ENCODE results near the gene DNAJC18. TPM values are rescaled to one million over a fixed set of nuclear protein-coding genes. Genes with fewer than 3 reads are reported as not detected.

Gene DNAJC18
- total and polyA plus RNA-seq, 2 of the 8 experiments (the other 6 are each of a cell fraction or from before 2014, with no cell fraction given): 7.8 to 29.2 TPM

- H2BK20ac ChIP-seq (ENCODE audit: low read length): no peak overlapping the region
- DNase-seq (ENCODE audit: low read depth in 1 of 2, low spot score in 2 of 2): peak in 1 of 2 experiments; percentile 94
- H2BK12ac ChIP-seq (ENCODE audit: low read depth, low read length): 0 out of 2 replicates have a peak overlapping the region, but pooled peaks have one; percentile 77
- H3K27ac ChIP-seq (ENCODE audit: low read depth, low read length): no peak overlapping the region
- H3K56ac ChIP-seq (replicated peaks; ENCODE audit: insufficient read length, low read depth, low read length): no peak overlapping the region
- peak overlapping the region; percentile 28; the same call in 1 of the 2 replicates for H2AK5ac ChIP-seq (ENCODE audit: low read depth, low read length)
- no peak overlapping the region for H3K14ac ChIP-seq (ENCODE audit: insufficient read length)
- H3K18ac ChIP-seq (ENCODE audit: extremely low read depth, low read length): peak overlapping the region; percentile 94
- H2AFZ ChIP-seq (ENCODE audit: low read length): no peak overlapping the region; the same call in 1 of the 2 replicates
- peak overlapping the region; percentile 91 for H4K8ac ChIP-seq (ENCODE audit: extremely low read depth, insufficient read depth, low read length)
- no peaks in the 10 kb centered on the region; the same call in 1 of the 2 replicates for H3K79me1 ChIP-seq (ENCODE audit: low read depth, low read length)
- no peak overlapping the region; the same call in 1 of the 2 replicates for H2BK5ac ChIP-seq (ENCODE audit: low read depth, low read length)
- no peak overlapping the region for H3K23ac ChIP-seq (ENCODE audit: insufficient read length)
- H3K9ac ChIP-seq (replicated peaks in 1 of 4; ENCODE audit: extremely low read depth in 1 of 4, low read depth in 3 of 4, low read length in 3 of 4): peak overlapping the region in 1 of 4 experiments; percentile 58; a peak in 2 of 7 replicates
- H3K4me1 ChIP-seq (replicated peaks in 1 of 4; ENCODE audit: control insufficient read depth in 3 of 4, insufficient read depth in 4 of 4, low read length in 3 of 4): peaks cover 3 to 39% (median 21%) of the 10 kb centered on the region in 4 experiments
- H2BK120ac ChIP-seq (replicated peaks; ENCODE audit: low read depth, low read length): no peak overlapping the region
- ChIA-PET CTCF (ENCODE audit: partially characterized antibody) (interaction anchor here (0.5 to 3.1 kb wide), 9 partner anchors 10 to 70 kb away, joined by 3 to 16 read pairs (median 4); partner anchors contain the start of gene SPATA24), POLR2A (ENCODE audit: partially characterized antibody) (interaction anchor here (0.7 to 3.9 kb wide), 14 partner anchors 9 to 99 kb away, joined by 3 to 25 read pairs (median 4); partner anchors contain the start of genes DNAJC18, MATR3 and PAIP2)
- peak overlapping the region; percentile 84 for H4K91ac ChIP-seq (replicated peaks; ENCODE audit: insufficient read length, low read length)
- H3K4ac ChIP-seq (replicated peaks; ENCODE audit: insufficient read length, low read depth, low read length): no peak overlapping the region
- H3K36me3 ChIP-seq (ENCODE audit: control insufficient read depth in 2 of 4, insufficient read depth in 4 of 4, low read length in 3 of 4): no peaks in the 10 kb centered on the region
- WGBS, 2 experiments (ENCODE audit: extremely low coverage in 1 of 2, insufficient coverage in 1 of 2, insufficient read length in 1 of 2, insufficient replicate concordance in 2 of 2, low coverage in 1 of 2, low lambda C conversion rate in 2 of 2, missing lambda C conversion rate in 1 of 2): 3% methylated on average over 71 of the region's 77 CpGs; no CpG with 5 or more reads in 1 of the 2 experiments
- H4K5ac ChIP-seq (ENCODE audit: insufficient read length, low read depth, low read length): peak overlapping the region; percentile 81
- H3K4me2 ChIP-seq (ENCODE audit: insufficient read depth in 1 of 2, low read depth in 2 of 2, low read length in 2 of 2): peak overlapping the region; percentile 82 to 85
- peak overlapping the region; percentile 42 to 68 (median 54) for H3K4me3 ChIP-seq (ENCODE audit: extremely low read depth in 1 of 4, insufficient read depth in 2 of 4, low read depth in 3 of 4, low read length in 4 of 4)
- peaks cover 27% of the 10 kb centered on the region; the same call in 1 of the 2 replicates for H3K23me2 ChIP-seq (ENCODE audit: low read depth, low read length)
- no peak overlapping the region; the same call in 1 of the 2 replicates for H2BK15ac ChIP-seq (ENCODE audit: low read length)
- no peaks in the 10 kb centered on the region for H3K79me2 ChIP-seq (ENCODE audit: control insufficient read depth in 1 of 2, insufficient read depth in 2 of 2, low read length in 2 of 2)
- peaks cover 0 to 3% of the 10 kb centered on the region in 2 experiments for H4K20me1 ChIP-seq (replicated peaks in 1 of 2; ENCODE audit: control insufficient read depth in 1 of 2, insufficient read depth in 2 of 2, low read length in 2 of 2)
- H3K27me3 ChIP-seq (replicated peaks in 1 of 4; ENCODE audit: control insufficient read depth in 3 of 4, extremely low read depth in 1 of 4, insufficient read depth in 3 of 4, low read length in 3 of 4): peaks cover 14 to 34% (median 28%) of the 10 kb centered on the region in 4 experiments; a peak in 6 of 7 replicates
- FAIRE-seq: no peak
- H3K9me3 ChIP-seq (ENCODE audit: insufficient read depth in 2 of 2, low read depth in 1 of 2, low read length in 1 of 2): no peaks in the 10 kb centered on the region
- TF ChIP-seq EP300 (IDR thresholded peaks at IDR 0.05; ENCODE audit: borderline replicate concordance in 1 of 2, low read depth in 2 of 2, low read length in 2 of 2) (peak in 1 of 2 experiments; percentile 3; a peak in 1 of 3 replicates), CBX8 (IDR thresholded peaks at IDR 0.05; ENCODE audit: borderline replicate concordance, low read depth, low read length) (no peak), ASH2L (IDR thresholded peaks at IDR 0.05; ENCODE audit: low read length) (peak; percentile 55), E2F6 (IDR thresholded peaks at IDR 0.05) (peak; percentile 75), TAF7 (optimal IDR thresholded peaks at IDR 0.05; ENCODE audit: borderline replicate concordance, low read depth, low read length) (peak; percentile 46), KDM4A (IDR thresholded peaks at IDR 0.05; ENCODE audit: low read depth, low read length, severe bottlenecking) (peak; percentile 82)
Measured at GRCh38 chr5:139392678-139393496, 46.4 kb downstream of the DNAJC18 start.
